GDM1 (cell line): ENCODE results near the gene COMMD6.

Experiments used
- DNase-seq: peaks from one replicate; lab custom pipeline; 2025; lab: John Stamatoyannopoulos, UW

COMMD6 gene

GRCh38 chr13:75521956-75522355 is 15.7 kb downstream of the COMMD6 start:
- no peak for DNase-seq

GRCh38 chr13:75518439-75519088 is 19.1 kb downstream of the COMMD6 start:
- no peak for DNase-seq

GRCh38 chr13:75514080-75514995 is 23.3 kb downstream of the COMMD6 start:
- DNase-seq, result peak; percentile 44

- DNase-seq, result no peak
Measured at GRCh38 chr13:75513271-75513670, 24.4 kb downstream of the COMMD6 start.

GRCh38 chr13:75512253-75512652 is 25.4 kb downstream of the COMMD6 start:
- no peak for DNase-seq

GRCh38 chr13:75511051-75511625 is 26.5 kb downstream of the COMMD6 start:
- DNase-seq, result no peak

GRCh38 chr13:75508002-75508548 is 29.6 kb downstream of the COMMD6 start:
- no peak for DNase-seq

- no peak for DNase-seq
Measured at GRCh38 chr13:75507027-75508001, 30.3 kb downstream of the COMMD6 start.

GRCh38 chr13:75506018-75506417 is 31.6 kb downstream of the COMMD6 start:
- no peak for DNase-seq

- DNase-seq, result peak; percentile 62
Measured at GRCh38 chr13:75505327-75505726, 32.3 kb downstream of the COMMD6 start.

GRCh38 chr13:75495938-75496337 is 41.7 kb downstream of the COMMD6 start:
- DNase-seq, result no peak

- no peak for DNase-seq
Measured at GRCh38 chr13:75494491-75494890, 43.1 kb downstream of the COMMD6 start.

- no peak for DNase-seq
Measured at GRCh38 chr13:75493156-75493555, 44.5 kb downstream of the COMMD6 start.

GRCh38 chr13:75492389-75492788 is 45.3 kb downstream of the COMMD6 start:
- DNase-seq, result no peak

- DNase-seq, result no peak
Measured at GRCh38 chr13:75491376-75491775, 46.3 kb downstream of the COMMD6 start.

GRCh38 chr13:75489502-75490263 is 48.0 kb downstream of the COMMD6 start:
- DNase-seq, result no peak

GRCh38 chr13:75486146-75487062 is 51.2 kb downstream of the COMMD6 start:
- DNase-seq, result peak; percentile 35

- DNase-seq, result no peak
Measured at GRCh38 chr13:75485286-75486062, 52.2 kb downstream of the COMMD6 start.

- no peak for DNase-seq
Measured at GRCh38 chr13:75482820-75483079, 54.9 kb downstream of the COMMD6 start.
